Measurements from ENCODE around the gene AAK1. TPM values are rescaled to one million over a fixed set of nuclear protein-coding genes. Genes with fewer than 3 reads are reported as not detected.

Gene AAK1
- polyA plus RNA-seq, 3 donors, result 9.8 to 18.9 (median 10.8) TPM

- DNase-seq, result no peak
- Mint-ChIP-seq H3K4me3 (no peak overlapping the region), H3K27ac (no peak overlapping the region), H3K4me1 (peaks cover 11% of the 10 kb centered on the region), H3K36me3 (no peaks in the 10 kb centered on the region), H3K27me3 (ENCODE audit: low read depth in 3 of 3) (peaks cover 0 to 2% (median 0%) of the 10 kb centered on the region in 3 donors), H3K9me3 (peaks cover 0 to 4% (median 2%) of the 10 kb centered on the region in 7 donors)
- Histone ChIP-seq H3K9ac (ENCODE audit: insufficient read depth, low read length, poor library complexity, severe bottlenecking) (no peak overlapping the region), H3K27me3 (ENCODE audit: control insufficient read depth in 2 of 2, insufficient read depth in 2 of 2, low read length in 2 of 2) (no peaks in the 10 kb centered on the region), H3K79me2 (ENCODE audit: insufficient read depth, low read length) (no peaks in the 10 kb centered on the region), H3K4me3 (replicated peaks in 1 of 3; ENCODE audit: low read depth in 2 of 3, low read length in 3 of 3) (no peak overlapping the region), H3K36me3 (replicated peaks in 1 of 2; ENCODE audit: control insufficient read depth in 1 of 2, insufficient read depth in 2 of 2, low read length in 2 of 2) (no peaks in the 10 kb centered on the region), H3K4me1 (ENCODE audit: control insufficient read depth in 1 of 2, insufficient read depth in 2 of 2, low read length in 2 of 2) (peaks cover 6 to 11% of the 10 kb centered on the region in 2 donors), H4K20me1 (ENCODE audit: insufficient read depth, low read length) (no peaks in the 10 kb centered on the region), H3K27ac (ENCODE audit: low read depth in 1 of 2, low read length in 2 of 2) (no peak overlapping the region), H2AFZ (ENCODE audit: insufficient read depth, low read depth, low read length, poor library complexity, severe bottlenecking) (no peak overlapping the region), H3K4me2 (replicated peaks; ENCODE audit: extremely low read depth, low read length, poor library complexity, severe bottlenecking) (no peak overlapping the region), H3K9me3 (replicated peaks in 1 of 2; ENCODE audit: control insufficient read depth in 1 of 2, insufficient read depth in 1 of 2, low read length in 2 of 2) (peaks cover 0 to 4% of the 10 kb centered on the region in 2 donors)
- TF ChIP-seq CTCF (IDR thresholded peaks at IDR 0.05), result no peak
- WGBS (ENCODE audit: insufficient coverage), result no CpG with 5 or more reads among the region's 2 CpGs
- intact Hi-C loops (cut with micrococcal nuclease), result no loop called here
These were observed 26.1 kb upstream of the AAK1 start for GRCh38 chr2:69669666-69670065.

GRCh38 chr2:69668598-69668997 is 25.1 kb upstream of the AAK1 start:
- H3K27me3 Mint-ChIP-seq (ENCODE audit: low read depth in 3 of 3), result peaks cover 0 to 2% (median 0%) of the 10 kb centered on the region in 3 donors
- WGBS (ENCODE audit: insufficient coverage), result 100% methylated on average over 1 of the region's 5 CpGs
- H4K20me1 ChIP-seq (ENCODE audit: insufficient read depth, low read length), result no peaks in the 10 kb centered on the region
- peaks cover 2% of the 10 kb centered on the region for H3K4me1 Mint-ChIP-seq
- peaks cover 4% of the 10 kb centered on the region in 2 donors for H3K9me3 ChIP-seq (replicated peaks in 1 of 2; ENCODE audit: control insufficient read depth in 1 of 2, insufficient read depth in 1 of 2, low read length in 2 of 2)
- intact Hi-C loops (cut with micrococcal nuclease), result no loop called here
- no peak overlapping the region for H3K27ac Mint-ChIP-seq
- H3K4me3 ChIP-seq (replicated peaks in 1 of 3; ENCODE audit: low read depth in 2 of 3, low read length in 3 of 3), result no peak overlapping the region
- DNase-seq, result no peak
- no peaks in the 10 kb centered on the region for H3K36me3 ChIP-seq (replicated peaks in 1 of 2; ENCODE audit: control insufficient read depth in 1 of 2, insufficient read depth in 2 of 2, low read length in 2 of 2)
- no peak overlapping the region for H3K9ac ChIP-seq (ENCODE audit: insufficient read depth, low read length, poor library complexity, severe bottlenecking)
- H3K4me1 ChIP-seq (ENCODE audit: control insufficient read depth in 1 of 2, insufficient read depth in 2 of 2, low read length in 2 of 2), result no peaks in the 10 kb centered on the region
- no peak overlapping the region for H3K27ac ChIP-seq (ENCODE audit: low read depth in 1 of 2, low read length in 2 of 2)
- no peaks in the 10 kb centered on the region for H3K27me3 ChIP-seq (ENCODE audit: control insufficient read depth in 2 of 2, insufficient read depth in 2 of 2, low read length in 2 of 2)
- no peak for TF ChIP-seq CTCF (IDR thresholded peaks at IDR 0.05)
- no peak overlapping the region for H3K4me2 ChIP-seq (replicated peaks; ENCODE audit: extremely low read depth, low read length, poor library complexity, severe bottlenecking)
- H3K79me2 ChIP-seq (ENCODE audit: insufficient read depth, low read length), result no peaks in the 10 kb centered on the region
- H3K36me3 Mint-ChIP-seq, result no peaks in the 10 kb centered on the region
- H2AFZ ChIP-seq (ENCODE audit: insufficient read depth, low read depth, low read length, poor library complexity, severe bottlenecking), result no peak overlapping the region
- H3K4me3 Mint-ChIP-seq, result no peak overlapping the region
- peaks cover 2 to 8% (median 6%) of the 10 kb centered on the region in 7 donors for H3K9me3 Mint-ChIP-seq

Measured in CD14-positive monocyte (primary cell).